HL-60 (cell line): ENCODE results near the gene MTHFD1L.

Experiments
- GABPA ChIP-seq: IDR thresholded peaks from 2 replicates; pipeline ENCODE4 v1.6.1; 2012; ENCODE audit warnings: low read depth
- TF ChIP-seq, protein P1 (sequence below): IDR thresholded peaks from one replicate; pipeline ENCODE4 v1.5.1; 2011; ENCODE audit warnings: low read length, control low read depth, inconsistent platforms; ENCODE audit not compliant: insufficient read depth

- TF ChIP-seq, protein P1, sequence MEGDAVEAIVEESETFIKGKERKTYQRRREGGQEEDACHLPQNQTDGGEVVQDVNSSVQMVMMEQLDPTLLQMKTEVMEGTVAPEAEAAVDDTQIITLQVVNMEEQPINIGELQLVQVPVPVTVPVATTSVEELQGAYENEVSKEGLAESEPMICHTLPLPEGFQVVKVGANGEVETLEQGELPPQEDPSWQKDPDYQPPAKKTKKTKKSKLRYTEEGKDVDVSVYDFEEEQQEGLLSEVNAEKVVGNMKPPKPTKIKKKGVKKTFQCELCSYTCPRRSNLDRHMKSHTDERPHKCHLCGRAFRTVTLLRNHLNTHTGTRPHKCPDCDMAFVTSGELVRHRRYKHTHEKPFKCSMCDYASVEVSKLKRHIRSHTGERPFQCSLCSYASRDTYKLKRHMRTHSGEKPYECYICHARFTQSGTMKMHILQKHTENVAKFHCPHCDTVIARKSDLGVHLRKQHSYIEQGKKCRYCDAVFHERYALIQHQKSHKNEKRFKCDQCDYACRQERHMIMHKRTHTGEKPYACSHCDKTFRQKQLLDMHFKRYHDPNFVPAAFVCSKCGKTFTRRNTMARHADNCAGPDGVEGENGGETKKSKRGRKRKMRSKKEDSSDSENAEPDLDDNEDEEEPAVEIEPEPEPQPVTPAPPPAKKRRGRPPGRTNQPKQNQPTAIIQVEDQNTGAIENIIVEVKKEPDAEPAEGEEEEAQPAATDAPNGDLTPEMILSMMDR = no peak
- TF ChIP-seq GABPA = no peak
These were observed 218.8 kb downstream of the MTHFD1L start for GRCh38 chr6:151084275-151084674.
